ENCODE data around the gene NOL6. TPM values are rescaled to one million over a fixed set of nuclear protein-coding genes. Genes with fewer than 3 reads are reported as not detected.

Gene NOL6
- total and polyA plus RNA-seq, 9 of the 15 experiments (the other 6 are each of a cell fraction or from before 2014, with no cell fraction given): 7.7 to 58.9 (median 27.0) TPM

GRCh38 chr9:33467526-33467925, 6.2 kb downstream of the NOL6 start:
- no peak for ATAC-seq
- H3K9ac ChIP-seq (ENCODE audit: insufficient read depth in 1 of 2, low read depth in 2 of 2, low read length in 2 of 2): 0 out of 4 replicates have a peak overlapping the region, but pooled peaks of 1 of the 2 experiments have one; percentile 17

GRCh38 chr9:33466565-33467495, 6.9 kb downstream of the NOL6 start:
- in situ Hi-C loops (cut with MboI) (loop anchor here (10.0 kb wide), 1 partner anchor 62 kb away; the partner anchor contains the start of gene AQP7), intact Hi-C loops (cut with micrococcal nuclease) (loop anchor here (1.0 kb wide), 1 partner anchor 64 kb away; no protein-coding TSS in a partner anchor)
- POLR2A ChIA-PET: interaction anchor here (0.7 to 2.0 kb wide), 3 partner anchors 8 to 258 kb away, joined by 3 to 10 read pairs (median 3); partner anchors contain the start of gene NFX1
- H3K79me2 ChIP-seq (ENCODE audit: control insufficient read depth, insufficient read depth, low read length): peaks cover 7% of the 10 kb centered on the region
- CTCF ChIA-PET (ENCODE audit: low intra/inter-chr PET ratio): interaction anchor here (0.5 to 1.2 kb wide), 5 partner anchors 18 to 395 kb away, joined by 3 to 5 read pairs (median 4); no protein-coding TSS in a partner anchor
- ATAC-seq (peak; percentile 94), FAIRE-seq (peak; percentile 23), DNase-seq (ENCODE audit: extremely low read depth in 1 of 4, low spot score in 3 of 4) (peak; percentile 56 to 67 (median 62))
- no peaks in the 10 kb centered on the region for H3K27me3 ChIP-seq (ENCODE audit: control insufficient read depth in 2 of 2, insufficient read depth in 2 of 2, low read length in 2 of 2)
- no peaks in the 10 kb centered on the region for H3K9me3 ChIP-seq (replicated peaks; ENCODE audit: control insufficient read depth, insufficient read depth, low read depth, low read length)
- H3K36me3 ChIP-seq (ENCODE audit: control insufficient read depth, insufficient read depth, low read length): peaks cover 96% of the 10 kb centered on the region
- BruUV-seq (replicated peaks): no TSS peak
- H3K27ac ChIP-seq (ENCODE audit: extremely low read depth, low read depth, low read length): no peak overlapping the region
- peaks cover under 1 to 3% of the 10 kb centered on the region in 2 experiments; a peak in 3 of 5 replicates for H3K4me1 ChIP-seq (replicated peaks in 1 of 2; ENCODE audit: control insufficient read depth in 2 of 2, insufficient read depth in 2 of 2, low read length in 2 of 2)
- H4K20me1 ChIP-seq (replicated peaks; ENCODE audit: control insufficient read depth, insufficient read depth, low read length): no peaks in the 10 kb centered on the region
- no peaks in the 10 kb centered on the region for H3K9me1 ChIP-seq (ENCODE audit: control insufficient read depth, insufficient read depth, low read length)
- H2AFZ ChIP-seq (ENCODE audit: low read depth, low read length): no peak overlapping the region
- 76% methylated on average over 10 of the region's 24 CpGs for WGBS (ENCODE audit: insufficient coverage, low coverage, missing lambda C conversion rate)
- H3K4me2 ChIP-seq (ENCODE audit: insufficient read depth, low read length): no peak overlapping the region
- H3K4me3 ChIP-seq: no peak overlapping the region
- H3K9ac ChIP-seq (ENCODE audit: insufficient read depth in 1 of 2, low read depth in 2 of 2, low read length in 2 of 2): peak overlapping the region in 1 of 2 experiments; percentile 17; a peak in 1 of 4 replicates
- TF ChIP-seq REST (IDR thresholded peaks at IDR 0.05; ENCODE audit: borderline replicate concordance): peak; percentile 77
- TF ChIP-seq REST (CRISPR knock-in tag; IDR thresholded peaks at IDR 0.05; ENCODE audit: low read depth): no peak

More at GRCh38 chr9:33467526-33467925, 6.2 kb downstream of the NOL6 start:
- 100% methylated on average over 3 of the region's 7 CpGs for WGBS (ENCODE audit: insufficient coverage, low coverage, missing lambda C conversion rate)
- Histone ChIP-seq H3K9me3 (replicated peaks; ENCODE audit: control insufficient read depth, insufficient read depth, low read depth, low read length) (no peaks in the 10 kb centered on the region), H3K4me3 (no peak overlapping the region), H3K4me2 (ENCODE audit: insufficient read depth, low read length) (no peak overlapping the region), H3K4me1 (replicated peaks in 1 of 2; ENCODE audit: control insufficient read depth in 2 of 2, insufficient read depth in 2 of 2, low read length in 2 of 2) (peaks cover 7% of the 10 kb centered on the region in 2 experiments; a peak in 3 of 5 replicates), H3K79me2 (ENCODE audit: control insufficient read depth, insufficient read depth, low read length) (peaks cover 14% of the 10 kb centered on the region), H4K20me1 (replicated peaks; ENCODE audit: control insufficient read depth, insufficient read depth, low read length) (no peaks in the 10 kb centered on the region), H3K27ac (ENCODE audit: extremely low read depth, low read depth, low read length) (no peak overlapping the region), H2AFZ (ENCODE audit: low read depth, low read length) (no peak overlapping the region), H3K9me1 (ENCODE audit: control insufficient read depth, insufficient read depth, low read length) (no peaks in the 10 kb centered on the region), H3K36me3 (ENCODE audit: control insufficient read depth, insufficient read depth, low read length) (peaks cover 96% of the 10 kb centered on the region), H3K27me3 (ENCODE audit: control insufficient read depth in 2 of 2, insufficient read depth in 2 of 2, low read length in 2 of 2) (no peaks in the 10 kb centered on the region)
- FAIRE-seq (no peak), DNase-seq (ENCODE audit: extremely low read depth in 1 of 4, low spot score in 3 of 4) (peak in 1 of 4 experiments; percentile 5)
- in situ Hi-C loops (cut with MboI): loop anchor here (10.0 kb wide), 1 partner anchor 63 kb away; the partner anchor contains the start of gene AQP7
- intact Hi-C loops (cut with micrococcal nuclease): no loop called here
- no TSS peak for BruUV-seq (replicated peaks)
- CTCF ChIA-PET (ENCODE audit: low intra/inter-chr PET ratio): no interaction called here
- TF ChIP-seq SAFB (IDR thresholded peaks at IDR 0.05; ENCODE audit: borderline replicate concordance, low read depth, low read length) (no peak), RBFOX2 (IDR thresholded peaks at IDR 0.05; ENCODE audit: low read depth, low read length) (0 out of 2 replicates have a peak, but pooled peaks have one; percentile 14), POLR2B (IDR thresholded peaks at IDR 0.05; ENCODE audit: low read depth, partially characterized antibody) (no peak)
- POLR2A ChIA-PET: interaction anchor here (0.7 to 2.0 kb wide), 2 partner anchors 9 to 177 kb away, joined by 3 to 10 read pairs; partner anchors contain the start of gene NFX1
